Epidermal melanocyte (primary cell): Measurements from ENCODE around the gene DCBLD1.

Source experiments
- DNase-seq: peaks from one replicate; pipeline ENCODE4 v3.0.0; 2011; ENCODE audit warnings: low spot score; ENCODE audit not compliant: insufficient read length

The DCBLD1 gene

DNA sequence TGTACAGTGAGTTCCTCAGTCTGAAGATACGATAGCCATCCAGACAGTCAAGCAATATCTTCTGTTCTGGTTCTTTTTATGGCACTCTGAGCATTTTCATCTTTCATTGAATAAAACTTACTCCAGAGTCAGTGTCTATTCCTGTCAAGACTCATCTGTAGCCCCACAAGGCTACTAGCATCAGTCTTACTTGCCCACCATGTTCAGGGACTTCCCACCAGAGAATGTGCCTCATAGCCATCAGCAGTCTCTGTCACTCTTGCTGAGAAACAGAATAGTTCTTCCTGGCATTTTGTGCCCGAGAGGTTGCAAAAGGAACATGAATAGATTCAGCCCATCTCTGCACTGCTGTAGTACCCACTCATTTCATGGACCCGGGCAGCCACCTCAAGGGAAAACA is 12.7 kb upstream of the DCBLD1 start:
- DNase-seq, result no peak

DNA sequence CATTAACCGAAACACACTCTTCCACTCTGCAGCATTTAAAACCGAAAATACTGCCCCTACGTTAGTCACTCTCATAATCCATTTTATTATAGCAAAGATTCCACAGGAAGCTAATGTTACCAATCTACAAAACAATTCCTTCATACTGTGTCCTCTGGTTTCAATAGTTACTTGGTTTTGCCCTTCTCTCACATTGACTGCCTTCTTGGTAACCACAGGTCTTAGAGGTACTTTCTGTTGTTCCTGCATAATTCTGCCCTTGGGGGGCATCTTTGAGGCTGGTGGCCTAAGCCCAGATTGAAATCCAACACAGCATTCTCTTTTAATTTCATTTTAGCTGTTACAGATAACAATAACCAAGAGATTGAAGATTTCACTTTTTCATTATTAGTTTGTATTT is 9.8 kb upstream of the DCBLD1 start:
- DNase-seq, result no peak

DNA sequence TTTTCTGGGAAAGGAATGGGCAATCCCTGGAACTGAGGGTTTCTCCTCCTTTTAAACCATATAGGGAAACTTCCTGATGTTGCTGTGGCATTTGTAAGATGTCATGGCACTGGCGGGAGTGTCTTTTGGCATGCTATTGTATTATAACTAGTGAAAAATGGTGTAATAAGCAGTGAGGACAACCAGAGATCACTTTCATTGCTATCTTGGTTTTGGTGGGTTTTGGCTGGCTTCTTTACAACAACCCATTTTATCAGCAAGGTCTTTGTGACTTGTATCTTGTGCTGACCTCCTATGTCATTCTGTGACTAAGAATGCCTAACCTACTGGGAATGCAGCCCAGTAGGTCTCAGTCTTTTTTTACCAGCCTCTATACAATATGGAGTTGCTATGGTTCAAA is 9.1 kb upstream of the DCBLD1 start:
- DNase-seq, result no peak

DNA sequence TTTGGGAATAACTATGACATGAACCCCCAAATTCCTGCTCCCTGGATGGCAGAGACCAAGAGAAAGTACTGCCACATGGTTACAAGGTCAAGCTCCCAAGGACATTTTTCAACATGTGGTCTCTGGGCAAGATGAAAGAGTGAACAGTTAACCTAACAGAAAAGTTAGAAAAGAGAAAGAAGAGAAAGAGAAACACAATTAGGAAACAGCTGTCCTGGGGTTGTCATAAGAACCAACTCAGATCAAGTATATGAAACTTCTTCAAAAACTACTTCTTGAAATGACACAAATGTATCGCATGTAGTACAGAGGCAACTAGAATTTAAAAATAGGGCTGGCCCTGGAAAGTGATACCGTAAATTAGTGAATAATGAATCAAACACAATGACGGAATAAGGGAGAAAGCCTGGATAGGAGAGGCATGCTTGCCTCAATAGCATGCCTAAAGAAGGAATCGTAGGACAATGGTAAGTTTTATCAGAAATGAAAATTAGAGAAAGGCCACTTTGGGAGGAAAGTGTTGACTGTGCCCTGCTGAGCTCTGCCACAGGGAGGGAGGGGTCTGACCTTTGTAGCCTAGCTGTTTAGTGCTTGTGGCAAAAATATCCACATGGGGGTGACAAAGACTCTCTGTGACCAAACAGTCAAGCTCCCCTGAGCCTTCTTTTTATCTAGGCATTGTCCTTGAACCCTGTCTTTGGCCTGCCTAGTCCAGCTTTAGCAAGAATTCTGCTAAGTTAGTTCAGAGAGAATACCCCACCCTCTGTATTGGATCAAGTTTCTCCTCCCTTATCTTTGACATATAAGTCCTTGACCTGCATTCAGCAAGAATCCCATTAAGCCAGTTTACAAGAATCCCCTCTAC is 4.3 kb upstream of the DCBLD1 start:
- DNase-seq, result no peak

DNA sequence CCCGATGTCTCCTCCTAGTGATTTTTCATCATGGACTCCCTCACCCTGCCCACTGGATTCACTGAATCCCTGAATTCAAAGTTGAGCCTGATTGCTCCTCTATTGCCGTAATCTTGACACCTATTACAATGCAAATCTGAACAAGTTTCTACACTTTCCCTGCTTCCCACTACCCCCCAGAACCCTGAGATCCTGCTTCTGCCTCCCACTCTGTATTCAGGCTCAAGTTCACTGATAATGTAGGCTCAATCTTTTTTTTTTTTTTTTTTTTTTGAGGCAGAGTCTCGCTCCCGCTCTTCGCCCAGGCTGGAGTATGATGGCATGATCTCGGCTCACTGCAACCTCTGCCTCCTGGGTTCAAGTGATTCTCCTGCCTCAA is 3.6 kb upstream of the DCBLD1 start:
- DNase-seq, result no peak

DNA sequence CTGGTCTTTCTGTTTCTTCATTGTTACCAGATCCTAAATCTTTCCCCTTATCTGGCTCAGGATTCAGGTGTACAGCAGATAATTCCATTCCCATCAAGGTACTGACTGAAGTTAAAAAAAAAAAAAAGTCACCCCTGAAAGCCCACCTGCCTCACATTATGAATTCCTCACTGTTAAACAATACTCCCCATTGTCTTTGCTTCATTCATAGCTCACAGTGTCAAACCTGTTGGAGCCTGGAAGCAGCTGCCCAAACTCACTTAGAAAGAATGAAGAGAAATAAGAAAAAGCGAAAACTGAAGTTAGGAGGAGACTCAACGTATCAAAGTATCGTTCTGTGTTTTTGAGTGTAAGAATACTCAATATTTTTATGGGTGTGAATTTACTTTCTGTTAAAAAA is 1.8 kb upstream of the DCBLD1 start:
- no peak for DNase-seq

DNA sequence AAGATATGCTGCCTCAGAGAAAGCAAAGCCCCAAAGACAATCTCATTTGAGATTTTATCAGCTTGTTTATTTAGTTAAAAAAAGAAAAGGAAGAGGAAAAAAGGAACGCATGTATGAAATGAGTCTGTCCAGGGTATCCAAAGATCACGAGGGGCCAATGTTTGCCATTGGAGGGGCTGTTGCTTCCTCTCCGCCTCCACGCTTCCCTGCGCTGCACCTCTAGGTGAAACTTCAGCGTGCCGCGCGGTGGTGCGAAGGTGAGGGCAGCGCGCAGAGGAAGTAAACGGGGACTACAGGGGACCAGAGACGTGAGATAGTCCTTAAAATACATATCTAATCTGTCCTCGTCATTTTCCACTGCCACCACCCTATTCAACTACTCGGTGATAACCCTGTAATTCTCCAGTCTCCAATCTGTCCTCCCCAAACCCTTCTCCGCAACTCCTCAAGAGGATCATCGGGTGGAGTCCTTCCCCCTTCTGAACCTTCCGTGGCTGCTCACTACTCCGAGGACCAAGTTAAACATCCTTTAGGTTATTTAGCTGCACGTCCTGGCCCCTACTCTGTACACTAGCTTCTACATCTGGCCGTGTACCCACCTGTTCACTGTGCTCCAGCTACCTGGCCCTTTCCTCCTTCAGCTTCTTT is 1.1 kb upstream of the DCBLD1 start:
- DNase-seq, result no peak

DNA sequence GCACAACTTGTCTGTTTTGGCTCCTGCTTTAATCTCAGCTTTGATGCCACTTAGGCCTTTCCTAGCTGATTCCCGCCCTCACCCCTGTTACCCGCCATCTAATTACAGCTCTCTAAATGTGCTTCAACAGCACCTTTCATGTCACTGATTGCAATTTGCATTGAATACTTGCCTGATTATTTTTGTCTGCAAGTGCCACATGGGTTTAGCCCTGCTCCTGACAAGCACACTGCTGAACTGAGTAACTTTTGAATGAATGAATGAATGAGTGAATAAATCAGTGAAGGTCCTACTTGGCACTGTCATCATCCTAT is 591 bp upstream of the DCBLD1 start:
- DNase-seq, result no peak

DNA sequence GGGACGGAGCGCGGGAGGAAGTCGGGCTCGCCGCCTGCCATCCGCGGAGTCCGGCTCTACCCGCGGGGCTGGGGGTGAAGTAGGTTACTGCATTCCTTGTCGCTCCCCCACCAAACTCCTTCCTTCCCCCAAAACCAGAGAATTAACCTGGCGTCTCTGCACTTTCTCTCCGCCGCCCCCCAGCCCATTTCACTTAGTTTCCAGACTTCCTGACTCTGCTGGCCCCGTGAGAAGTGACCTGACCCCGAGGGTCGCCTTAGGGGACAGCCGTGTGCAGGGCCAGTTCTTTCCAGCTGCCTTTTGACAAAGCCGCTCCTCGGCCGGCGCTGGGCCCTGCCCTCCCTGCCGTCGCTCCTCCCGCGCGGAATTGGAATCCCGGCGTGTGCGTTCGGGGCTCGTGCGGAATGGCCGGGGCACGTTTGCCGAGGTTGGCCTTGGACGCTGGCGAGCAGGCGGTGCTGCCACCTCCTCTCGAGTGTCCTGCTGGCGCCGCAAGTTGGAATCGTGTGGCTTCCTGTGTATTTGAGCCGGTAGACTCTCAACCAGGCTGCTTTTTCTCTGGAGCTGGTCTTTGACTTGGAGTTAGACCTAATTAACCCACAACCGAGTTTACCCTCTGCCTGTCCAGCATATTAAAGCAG is 650 bp downstream of the DCBLD1 start:
- no peak for DNase-seq

DNA sequence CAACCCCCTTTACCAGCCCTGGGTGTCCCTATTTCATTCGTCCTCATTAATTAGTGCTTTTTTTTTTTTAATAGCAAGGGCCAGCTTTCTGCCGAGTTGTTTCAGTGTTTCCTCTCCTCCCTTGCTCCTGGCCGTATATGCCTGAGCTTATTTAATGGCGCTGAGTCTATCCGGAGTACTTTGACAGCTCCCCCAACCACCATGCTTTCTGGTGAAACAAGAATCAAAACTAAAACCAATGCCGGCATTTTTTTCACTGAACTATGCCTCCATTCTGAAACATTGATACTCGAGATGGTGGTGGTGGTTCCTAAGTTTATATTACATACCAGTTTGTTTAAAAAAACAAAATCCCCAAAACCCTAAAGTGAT is 1.2 kb downstream of the DCBLD1 start:
- DNase-seq, result no peak

DNA sequence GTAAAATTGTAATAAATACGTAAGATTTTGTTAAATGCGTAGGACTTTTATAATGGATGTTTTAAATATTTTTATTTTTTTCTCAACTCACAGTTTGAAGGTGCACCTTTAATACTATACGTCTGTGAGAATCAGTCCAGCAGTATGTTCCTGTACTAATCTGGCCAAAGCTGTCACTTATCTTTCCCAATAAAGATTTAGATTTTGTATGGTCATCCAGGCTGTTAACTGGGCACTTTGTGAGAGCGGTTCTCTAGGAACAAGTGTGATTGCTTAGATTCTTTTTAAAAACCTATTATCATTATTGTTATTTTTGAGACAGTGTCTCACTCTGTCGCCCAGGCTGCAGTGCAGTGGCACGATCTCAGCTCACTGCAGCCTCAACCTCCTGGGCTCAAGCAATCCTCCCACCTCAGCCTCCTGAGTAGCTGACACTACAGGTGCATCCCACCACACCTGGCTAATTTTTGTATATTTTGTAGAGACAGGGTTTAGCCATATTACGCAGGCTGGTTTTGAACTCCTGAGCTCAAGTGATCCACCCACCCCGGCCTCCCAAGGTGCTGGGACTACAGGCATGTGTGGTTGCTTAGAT is 1.7 kb downstream of the DCBLD1 start:
- DNase-seq, result no peak

DNA sequence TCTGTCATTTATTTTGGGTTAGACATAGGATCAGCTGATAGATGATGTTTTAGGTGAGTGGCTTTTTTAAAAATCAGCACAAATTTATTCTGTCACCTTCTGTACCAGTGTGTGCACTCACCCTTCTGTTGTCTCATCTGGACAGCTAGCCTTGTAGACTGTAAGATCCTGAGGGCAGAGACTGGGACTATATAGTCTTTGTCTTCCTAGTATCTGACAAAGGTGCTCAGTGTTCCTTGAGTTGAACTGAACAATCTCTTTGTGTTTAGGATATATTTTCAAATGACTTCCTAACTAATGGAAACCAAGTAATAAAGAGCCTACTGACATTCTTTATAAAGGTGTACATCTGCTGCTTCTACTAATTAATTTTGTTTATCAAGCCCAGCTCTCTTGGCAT is 3.0 kb downstream of the DCBLD1 start:
- DNase-seq, result no peak

DNA sequence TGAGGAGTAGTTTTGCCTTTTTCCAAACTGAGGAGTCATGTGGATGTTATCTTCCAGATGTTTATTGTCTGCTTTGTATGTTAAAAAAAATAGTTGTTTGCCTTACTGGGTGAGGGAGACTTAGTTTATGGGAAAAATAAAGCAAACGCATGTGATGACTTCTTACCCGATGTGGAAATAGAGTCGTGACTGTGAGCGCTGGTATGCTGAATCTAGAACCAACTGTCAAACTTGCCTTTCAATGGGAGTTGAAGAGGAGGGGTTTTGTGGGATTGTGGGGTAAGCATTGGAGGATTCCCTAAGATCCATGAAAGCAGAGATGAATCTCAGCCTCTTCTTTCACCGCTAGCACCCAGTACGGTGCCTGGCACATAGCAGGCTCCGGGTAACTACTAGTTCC is 5.3 kb downstream of the DCBLD1 start:
- DNase-seq, result no peak

DNA sequence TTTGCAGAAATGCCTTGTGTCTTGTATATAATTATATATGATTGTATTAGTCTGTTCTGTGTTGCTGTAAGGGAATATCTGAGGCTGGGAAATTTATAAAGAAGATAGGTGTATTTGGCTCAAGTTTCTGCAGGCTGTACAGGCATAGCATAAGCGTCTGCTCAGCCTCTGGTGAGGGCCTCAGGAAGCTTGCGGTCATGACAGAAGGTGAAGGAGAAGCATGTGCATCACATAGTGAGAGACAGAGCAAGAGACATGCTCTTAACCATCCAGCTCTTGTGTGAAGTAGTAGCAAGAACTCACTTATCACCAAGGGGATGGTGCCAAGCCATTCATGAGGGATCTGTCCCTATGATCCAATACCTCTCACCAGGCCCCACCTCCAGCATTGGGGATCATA is 6.5 kb downstream of the DCBLD1 start:
- no peak for DNase-seq

DNA sequence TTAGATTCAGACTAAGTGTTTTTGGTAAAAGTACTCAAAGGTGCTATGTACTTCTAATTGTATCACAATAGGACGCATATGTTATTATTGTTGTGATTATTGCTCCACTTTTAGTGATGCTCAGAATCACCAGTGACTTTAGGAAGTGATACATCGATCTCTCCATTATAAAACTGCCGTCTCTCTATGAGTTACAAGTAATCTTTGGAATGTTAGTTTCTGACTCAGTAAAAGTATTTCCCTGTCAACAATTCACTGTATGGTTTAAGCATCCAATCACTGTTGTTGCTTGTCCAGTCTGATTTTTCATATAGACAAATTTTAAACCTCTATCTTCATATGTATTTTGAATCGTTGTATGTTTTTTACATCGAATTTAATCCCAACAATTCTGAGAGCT is 9.4 kb downstream of the DCBLD1 start:
- no peak for DNase-seq

DNA sequence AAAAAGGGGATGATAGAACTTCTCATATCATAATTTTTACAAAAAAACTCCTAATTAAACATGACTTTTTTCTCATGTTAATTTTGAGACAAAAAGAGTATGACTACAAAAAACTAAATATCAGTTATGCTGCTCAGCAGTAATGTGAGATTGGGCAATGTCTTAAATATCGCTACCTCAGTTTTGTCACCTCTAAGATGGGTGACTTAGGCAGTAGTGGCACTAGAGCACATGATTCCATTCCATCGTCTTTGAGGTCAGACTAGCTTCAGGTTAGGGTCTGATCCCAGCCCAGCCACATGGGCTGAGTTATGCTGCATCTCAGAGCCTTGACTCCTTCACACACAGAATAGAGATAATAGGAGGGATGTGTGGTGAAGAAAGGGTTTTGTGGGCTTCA is 11.0 kb downstream of the DCBLD1 start:
- no peak for DNase-seq

DNA sequence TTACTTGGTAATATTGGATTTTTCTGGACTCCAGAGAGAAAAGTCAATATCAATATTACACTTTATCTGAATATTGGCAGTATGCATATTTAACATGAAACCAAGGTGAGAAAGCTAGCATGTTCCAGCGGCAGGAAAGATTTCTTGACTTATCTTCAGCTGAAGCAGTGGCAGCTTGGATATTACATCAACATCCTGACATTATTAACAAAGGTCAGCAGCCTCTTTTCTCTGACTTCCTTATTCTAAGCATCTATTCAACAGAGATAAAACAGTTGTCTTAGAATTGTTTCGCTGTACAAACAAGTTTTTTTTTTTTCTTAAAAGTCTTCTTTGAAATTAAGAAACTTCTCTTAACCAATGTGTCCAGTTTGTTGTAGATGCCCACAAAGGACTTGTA is 11.8 kb downstream of the DCBLD1 start:
- no peak for DNase-seq

DNA sequence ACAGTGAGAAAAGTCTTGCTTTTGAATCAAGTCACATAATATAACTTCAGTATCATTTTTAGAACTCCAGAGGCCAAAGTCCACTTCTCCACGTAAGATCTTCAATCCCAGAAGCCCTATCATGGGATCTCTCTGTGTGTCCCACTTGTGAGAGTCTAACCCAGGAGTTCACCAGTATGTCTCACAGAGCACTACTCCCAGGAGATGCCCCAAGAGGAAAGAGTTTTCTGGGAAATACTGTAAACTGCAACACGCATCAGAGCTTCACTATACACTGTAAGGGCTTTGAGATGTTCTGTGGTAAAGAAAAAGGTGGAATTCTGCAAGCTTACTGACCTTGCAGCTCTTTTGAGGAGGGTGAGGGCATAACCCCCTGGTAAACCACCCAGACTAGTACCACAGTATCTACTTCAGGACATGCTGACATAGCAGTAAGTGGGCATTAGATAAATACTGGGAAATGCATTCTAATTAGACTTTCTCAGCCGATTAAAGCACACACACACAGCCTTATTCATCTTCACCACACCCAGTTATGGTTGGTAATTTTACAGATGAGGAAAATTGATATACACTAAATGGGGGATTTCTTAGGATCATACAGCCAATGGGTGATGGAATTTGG is 12.3 kb downstream of the DCBLD1 start:
- no peak for DNase-seq

DNA sequence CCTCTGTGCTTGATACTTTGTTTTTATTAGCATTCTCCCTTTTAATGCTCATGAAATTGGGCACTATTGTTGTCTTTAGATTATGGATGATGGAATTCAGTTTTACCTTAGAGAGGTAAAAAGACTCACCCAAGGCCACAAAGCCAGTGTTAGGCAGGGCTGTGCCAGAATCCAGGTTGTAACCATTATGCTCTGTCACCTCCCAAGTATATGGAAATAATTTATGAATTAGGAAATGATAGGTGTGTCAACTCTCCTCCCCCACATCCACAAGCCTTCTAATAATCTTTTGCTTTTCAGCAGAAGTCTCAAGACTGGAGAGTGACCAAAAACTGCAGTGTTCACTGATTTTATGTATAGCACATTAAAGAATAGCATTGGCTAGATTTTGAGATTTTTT is 13.0 kb downstream of the DCBLD1 start:
- no peak for DNase-seq

DNA sequence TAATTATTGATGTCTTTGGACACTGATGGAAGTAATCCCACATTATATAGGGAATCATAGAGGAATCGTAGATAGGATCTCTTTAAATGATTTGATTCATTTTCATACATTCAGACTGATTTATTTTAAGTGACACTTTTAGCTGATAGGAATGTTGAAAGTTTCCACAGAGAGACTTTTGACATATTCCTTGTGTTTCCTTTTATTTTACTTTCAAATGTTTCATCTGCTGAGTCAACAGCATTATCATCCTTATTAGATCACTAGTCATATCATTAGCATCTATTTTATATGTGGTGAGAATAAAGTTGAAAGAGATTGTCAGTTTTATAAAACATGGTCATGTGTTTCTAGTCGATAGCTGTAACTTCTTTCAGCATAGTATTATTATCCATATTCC is 13.4 kb downstream of the DCBLD1 start:
- DNase-seq, result no peak

DNA sequence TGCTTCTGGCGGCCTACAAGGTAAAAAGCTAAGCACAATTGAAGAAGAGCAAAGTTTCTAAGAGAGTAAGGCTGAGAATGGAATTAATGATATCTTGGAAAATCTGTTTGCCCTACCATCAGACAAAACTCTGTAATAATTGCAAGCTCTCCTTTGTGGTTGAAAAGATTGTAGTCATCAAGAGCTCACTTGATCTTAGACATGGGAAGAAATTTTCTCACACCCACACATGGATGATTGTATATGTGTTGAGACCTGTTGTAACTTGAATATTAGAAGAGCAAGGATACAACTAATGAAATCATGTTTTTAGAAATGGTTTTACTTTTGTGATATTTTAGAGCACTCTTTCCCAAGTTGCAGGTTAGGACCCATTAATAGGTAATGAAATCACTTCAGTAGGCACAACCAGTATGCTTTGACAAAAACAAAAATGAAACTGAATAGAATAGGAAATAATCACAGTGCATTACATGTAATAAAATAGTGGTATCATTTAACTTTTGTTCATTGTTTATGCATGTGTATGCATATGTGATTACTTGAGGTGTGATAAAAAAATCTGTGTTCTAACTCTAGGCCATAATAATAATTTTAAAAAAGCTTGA is 14.0 kb downstream of the DCBLD1 start:
- DNase-seq, result no peak

DNA sequence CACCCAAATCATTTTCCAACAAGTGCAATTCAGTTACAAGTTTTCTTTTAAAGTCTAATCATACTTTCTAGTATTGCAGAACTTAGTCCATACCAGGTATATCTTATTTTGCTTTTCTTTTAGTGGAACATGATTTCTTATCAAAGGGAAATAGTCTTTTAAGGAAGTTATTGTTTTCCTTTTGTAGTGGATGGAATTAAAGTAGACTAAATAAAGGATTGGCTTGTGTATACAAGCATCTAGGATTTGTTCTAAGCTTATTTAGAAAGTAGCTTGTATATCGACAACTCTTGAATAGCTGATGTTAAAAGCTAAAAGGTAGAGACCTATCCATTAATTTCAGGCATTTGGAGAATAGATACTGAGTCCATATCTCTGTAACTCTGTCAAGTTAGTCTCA is 14.8 kb downstream of the DCBLD1 start:
- DNase-seq, result no peak
